SK-N-SH (cell line): ENCODE data around the gene GANAB. TPM values are rescaled to one million over a fixed set of nuclear protein-coding genes. Genes with fewer than 3 reads are reported as not detected.

Experiments
- CTCF ChIA-PET: fragments of 300-600, 350-600 bp; formaldehyde crosslinking; extraction: SDS; loops from one replicate; lab custom pipeline; 2021; lab: Yijun Ruan, JAX
- POLR2A ChIA-PET: fragments of 350-600 bp; sonication (Branson Sonifier 250); formaldehyde crosslinking; extraction: SDS; loops from one replicate; lab custom pipeline; 2020; ENCODE audit warnings: antibody characterized with exemption, inconsistent platforms; lab: Yijun Ruan, JAX
- DNase-seq: peaks from one replicate; pipeline ENCODE4 v3.0.0; 2012
- H2AFZ ChIP-seq: fragments of 200-600 bp; sonication (generic); 2 replicates; pipeline ENCODE4 v1.8.1; 2016; ENCODE audit warnings: antibody characterized with exemption, mild to moderate bottlenecking, low read depth
- H3F3A ChIP-seq: fragments of 200-600 bp; sonication (generic); replicated peaks from 2 replicates; pipeline ENCODE3; 2016; ENCODE audit warnings: antibody characterized with exemption, mild to moderate bottlenecking; ENCODE audit not compliant: insufficient read depth
- H3K27ac ChIP-seq, 2 experiments: fragments of 200-500 bp in 1 of 2; fragments of 200-600 bp in 1 of 2; sonication (Bioruptor generic) in 1 of 2; sonication (generic), shearing (Covaris generic) in 1 of 2; 2 replicates each; pipeline versions ENCODE4 v1.5.1 to v1.6.1; 2014 to 2016; ENCODE audit warnings: low read depth in 2 of 2, inconsistent platforms in 1 of 2, low read length in 1 of 2, mild to moderate bottlenecking in 1 of 2, mixed read lengths in 1 of 2
- H3K27me3 ChIP-seq: fragments of 200-600 bp; sonication (generic), shearing (Covaris generic); 2 replicates; pipeline ENCODE4 v1.6.1; 2016; ENCODE audit warnings: mixed run types; ENCODE audit not compliant: insufficient read depth
- H3K36me3 ChIP-seq, 2 experiments: fragments of 200-500 bp in 1 of 2; fragments of 200-600 bp in 1 of 2; sonication (Bioruptor generic) in 1 of 2; sonication (generic) in 1 of 2; replicated peaks in 1 of 2; 2 replicates each; pipeline versions ENCODE3 to v1.5.1; 2014 to 2016; ENCODE audit warnings: low read length in 1 of 2, mild to moderate bottlenecking in 1 of 2; ENCODE audit not compliant: insufficient read depth in 2 of 2, control insufficient read depth in 1 of 2
- H3K4me1 ChIP-seq, 2 experiments: fragments of 200-500 bp in 1 of 2; fragments of 200-600 bp in 1 of 2; sonication (Bioruptor generic) in 1 of 2; sonication (generic), shearing (Covaris generic) in 1 of 2; 2 replicates each; pipeline versions ENCODE4 v1.5.1 to v1.6.1; 2014 to 2016; ENCODE audit warnings: low read depth in 1 of 2, low read length in 1 of 2, mixed run types in 1 of 2; ENCODE audit not compliant: insufficient read depth in 2 of 2, control insufficient read depth in 1 of 2
- H3K4me2 ChIP-seq: fragments of 200-600 bp; sonication (generic), shearing (Covaris generic); 2 replicates; pipeline ENCODE4 v1.6.1; 2017; ENCODE audit warnings: mixed run types
- H3K4me3 ChIP-seq, 2 experiments: fragments of 200-500 bp in 1 of 2; fragments of 200-600 bp in 1 of 2; sonication (Bioruptor generic) in 1 of 2; sonication (generic), shearing (Covaris generic) in 1 of 2; 2 replicates each; pipeline versions ENCODE4 v1.5.1 to v1.8.1; 2014 to 2016; ENCODE audit warnings: low read depth in 2 of 2, inconsistent platforms in 1 of 2, low read length in 1 of 2, mild to moderate bottlenecking in 1 of 2, mixed read lengths in 1 of 2, moderate library complexity in 1 of 2
- H3K79me2 ChIP-seq: fragments of 200-600 bp; sonication (generic); 2 replicates; pipeline ENCODE4 v1.8.1; 2017; ENCODE audit warnings: mild to moderate bottlenecking; ENCODE audit not compliant: insufficient read depth
- H3K9ac ChIP-seq: fragments of 200-600 bp; sonication (generic); 2 replicates; pipeline ENCODE4 v1.6.1; 2017; ENCODE audit warnings: mixed run types
- H3K9me2 ChIP-seq: fragments of 200-600 bp; sonication (generic); 2 replicates; pipeline ENCODE4 v1.6.1; 2017; ENCODE audit warnings: mixed run types
- H3K9me3 ChIP-seq: fragments of 200-600 bp; sonication (generic); 2 replicates; pipeline ENCODE4 v1.6.1; 2017; ENCODE audit warnings: mixed run types, mild to moderate bottlenecking, moderate library complexity
- H4K20me1 ChIP-seq: fragments of 200-600 bp; sonication (generic); 2 replicates; pipeline ENCODE4 v1.6.1; 2017; ENCODE audit warnings: mild to moderate bottlenecking, mixed run types; ENCODE audit not compliant: insufficient read depth
- EZH2phosphoT487 ChIP-seq: fragments of 200-600 bp; sonication (generic); IDR thresholded peaks from 2 replicates; pipeline ENCODE4 v1.6.1; 2017; ENCODE audit warnings: low read depth, mixed run types, mild to moderate bottlenecking, antibody characterized with exemption, moderate library complexity, borderline replicate concordance
- FOXJ3 ChIP-seq: sonication (generic); formaldehyde crosslinking; IDR thresholded peaks from 2 replicates; pipeline ENCODE4 v1.5.1; 2020; ENCODE audit warnings: mild to moderate bottlenecking, missing genetic modification reagents
- FOXM1 ChIP-seq: IDR thresholded peaks from 2 replicates; pipeline ENCODE4 v1.4.0; 2012; ENCODE audit warnings: low read depth, mild to moderate bottlenecking
- GABPA ChIP-seq: IDR thresholded peaks from 2 replicates; pipeline ENCODE4 v1.4.0; 2012; ENCODE audit warnings: low read depth, mild to moderate bottlenecking
- GATA2 ChIP-seq: sonication (generic); formaldehyde crosslinking; IDR thresholded peaks from 2 replicates; pipeline ENCODE4 v1.5.0; 2020; ENCODE audit warnings: mild to moderate bottlenecking, missing genetic modification reagents
- JUND ChIP-seq: IDR thresholded peaks from 2 replicates; pipeline ENCODE4 v1.4.0; 2012
- MEF2A ChIP-seq: IDR thresholded peaks from 2 replicates; pipeline ENCODE4 v1.4.0; 2012; ENCODE audit warnings: low read depth, borderline replicate concordance
- MXI1 ChIP-seq: IDR thresholded peaks from 2 replicates; pipeline ENCODE4 v1.6.1; 2012; ENCODE audit warnings: mild to moderate bottlenecking, low read depth, low read length, improper control_type of control experiment
- NFIC ChIP-seq: IDR thresholded peaks from 2 replicates; pipeline ENCODE4 v1.4.0; 2012; ENCODE audit warnings: borderline replicate concordance
- NRF1 ChIP-seq: IDR thresholded peaks from 2 replicates; pipeline ENCODE4 v1.6.1; 2012; ENCODE audit warnings: low read depth, mild to moderate bottlenecking, low read length
- POLR2AphosphoS5 ChIP-seq: IDR thresholded peaks from 2 replicates; pipeline ENCODE4 v1.6.1; 2012; ENCODE audit warnings: low read depth, low read length
- RAD21 ChIP-seq: IDR thresholded peaks from 2 replicates; pipeline ENCODE4 v1.6.1; 2012; ENCODE audit warnings: mild to moderate bottlenecking, low read length
- RFX5 ChIP-seq: IDR thresholded peaks from 2 replicates; pipeline ENCODE4 v1.6.1; 2012; ENCODE audit warnings: mild to moderate bottlenecking, improper control_type of control experiment, low read length
- SIN3A ChIP-seq: IDR thresholded peaks from 2 replicates; pipeline ENCODE4 v1.6.1; 2012; ENCODE audit warnings: low read depth, mild to moderate bottlenecking, low read length, moderate library complexity, borderline replicate concordance
- TAF1 ChIP-seq: IDR thresholded peaks from 2 replicates; pipeline ENCODE4 v1.6.1; 2012; ENCODE audit warnings: low read depth, mild to moderate bottlenecking, low read length, moderate library complexity, borderline replicate concordance
- TEAD4 ChIP-seq: IDR thresholded peaks from 2 replicates; pipeline ENCODE4 v1.4.0; 2012; ENCODE audit warnings: mild to moderate bottlenecking, borderline replicate concordance; ENCODE audit not compliant: insufficient read depth
- WGBS: methylation state at CpG from one replicate; pipeline ENCODE4 v1.1.6; 2017; ENCODE audit warnings: low lambda C conversion rate; 5-methylcytosine and 5-hydroxymethylcytosine counted together
- polyA plus RNA-seq, 3 experiments: library from polyadenylated mRNA; depleted of rRNA; stranded (reverse); fragments of >200 nt; gene quantifications; 2 replicates each; pipeline ENCODE4 v1.2.3, GENCODE V29; 2012
- TF ChIP-seq, protein P1 (sequence below): fragments of 150-350 bp; IDR thresholded peaks from 2 replicates; pipeline ENCODE4 v1.6.1; 2017; ENCODE audit warnings: antibody characterized with exemption, low read length, low read depth, borderline replicate concordance
- TF ChIP-seq, protein P2 (sequence below): IDR thresholded peaks from 2 replicates; pipeline ENCODE4 v1.4.0; 2012; ENCODE audit warnings: low read depth, borderline replicate concordance

GANAB gene
- polyA plus RNA-seq, 1 of the 3 experiments (the other 2 are of a cell fraction): 275 TPM

DNA sequence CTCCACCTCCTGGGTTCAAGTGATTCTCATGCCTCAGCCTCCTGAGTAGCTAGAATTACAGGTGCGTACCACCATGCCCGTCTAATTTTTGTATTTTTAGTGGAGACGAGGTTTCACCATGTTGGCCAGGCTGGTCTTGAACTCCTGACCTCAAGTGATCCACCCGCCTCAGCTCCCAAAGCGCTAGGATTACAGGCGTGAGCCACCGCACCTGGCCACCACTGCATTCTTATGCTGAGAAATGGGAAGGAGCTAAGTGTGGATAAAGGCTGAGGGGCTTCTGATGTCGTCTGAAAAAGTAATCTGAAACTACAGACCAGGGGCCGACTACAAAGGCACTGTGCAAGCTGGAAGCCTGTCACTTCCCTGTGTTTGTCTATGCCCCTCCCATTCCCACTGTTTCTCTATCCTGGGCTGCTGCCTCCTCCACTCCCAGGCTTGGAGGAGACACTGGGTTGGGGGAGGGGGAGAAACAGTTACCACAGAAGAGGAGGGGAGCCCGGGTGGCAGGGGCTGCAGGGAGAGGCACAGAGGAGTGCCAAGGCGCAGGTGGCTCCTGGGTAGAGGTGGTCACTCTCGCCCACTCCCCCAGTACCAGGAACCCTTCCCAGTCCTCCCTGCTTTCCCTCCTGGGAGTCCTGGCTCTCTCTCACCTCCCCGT is 41.8 kb downstream of the GANAB start:
- Histone ChIP-seq H3K4me3 (no peak overlapping the region), H3K9me3 (no peaks in the 10 kb centered on the region), H3K4me1 (peaks cover 7 to 13% of the 10 kb centered on the region in 2 experiments; a peak in 3 of 4 replicates), H3K36me3 (peaks cover 12 to 26% of the 10 kb centered on the region in 2 experiments), H3K9me2 (no peaks in the 10 kb centered on the region), H3K27ac (no peak overlapping the region), H3K9ac (no peak overlapping the region), H3K27me3 (no peaks in the 10 kb centered on the region), H4K20me1 (no peaks in the 10 kb centered on the region), H3K4me2 (no peak overlapping the region), H3F3A (peaks cover 6% of the 10 kb centered on the region), H2AFZ (no peak overlapping the region), H3K79me2 (peaks cover 19% of the 10 kb centered on the region)
- WGBS: 91% methylated on average over 13 of the region's 13 CpGs
- TF ChIP-seq POLR2AphosphoS5 (no peak), FOXJ3 (CRISPR knock-in tag) (no peak), GABPA (no peak), RFX5 (no peak), JUND (no peak), TAF1 (no peak)
- TF ChIP-seq, protein P1, sequence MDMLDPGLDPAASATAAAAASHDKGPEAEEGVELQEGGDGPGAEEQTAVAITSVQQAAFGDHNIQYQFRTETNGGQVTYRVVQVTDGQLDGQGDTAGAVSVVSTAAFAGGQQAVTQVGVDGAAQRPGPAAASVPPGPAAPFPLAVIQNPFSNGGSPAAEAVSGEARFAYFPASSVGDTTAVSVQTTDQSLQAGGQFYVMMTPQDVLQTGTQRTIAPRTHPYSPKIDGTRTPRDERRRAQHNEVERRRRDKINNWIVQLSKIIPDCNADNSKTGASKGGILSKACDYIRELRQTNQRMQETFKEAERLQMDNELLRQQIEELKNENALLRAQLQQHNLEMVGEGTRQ: no peak
- TF ChIP-seq, protein P2, sequence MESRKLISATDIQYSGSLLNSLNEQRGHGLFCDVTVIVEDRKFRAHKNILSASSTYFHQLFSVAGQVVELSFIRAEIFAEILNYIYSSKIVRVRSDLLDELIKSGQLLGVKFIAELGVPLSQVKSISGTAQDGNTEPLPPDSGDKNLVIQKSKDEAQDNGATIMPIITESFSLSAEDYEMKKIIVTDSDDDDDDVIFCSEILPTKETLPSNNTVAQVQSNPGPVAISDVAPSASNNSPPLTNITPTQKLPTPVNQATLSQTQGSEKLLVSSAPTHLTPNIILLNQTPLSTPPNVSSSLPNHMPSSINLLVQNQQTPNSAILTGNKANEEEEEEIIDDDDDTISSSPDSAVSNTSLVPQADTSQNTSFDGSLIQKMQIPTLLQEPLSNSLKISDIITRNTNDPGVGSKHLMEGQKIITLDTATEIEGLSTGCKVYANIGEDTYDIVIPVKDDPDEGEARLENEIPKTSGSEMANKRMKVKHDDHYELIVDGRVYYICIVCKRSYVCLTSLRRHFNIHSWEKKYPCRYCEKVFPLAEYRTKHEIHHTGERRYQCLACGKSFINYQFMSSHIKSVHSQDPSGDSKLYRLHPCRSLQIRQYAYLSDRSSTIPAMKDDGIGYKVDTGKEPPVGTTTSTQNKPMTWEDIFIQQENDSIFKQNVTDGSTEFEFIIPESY: no peak
- DNase-seq: no peak
- CTCF ChIA-PET: interaction anchor here (0.6 to 1.9 kb wide), 2 partner anchors 7 to 209 kb away, joined by 4 to 18 read pairs; partner anchors contain the start of gene EML3
- POLR2A ChIA-PET: no interaction called here

DNA sequence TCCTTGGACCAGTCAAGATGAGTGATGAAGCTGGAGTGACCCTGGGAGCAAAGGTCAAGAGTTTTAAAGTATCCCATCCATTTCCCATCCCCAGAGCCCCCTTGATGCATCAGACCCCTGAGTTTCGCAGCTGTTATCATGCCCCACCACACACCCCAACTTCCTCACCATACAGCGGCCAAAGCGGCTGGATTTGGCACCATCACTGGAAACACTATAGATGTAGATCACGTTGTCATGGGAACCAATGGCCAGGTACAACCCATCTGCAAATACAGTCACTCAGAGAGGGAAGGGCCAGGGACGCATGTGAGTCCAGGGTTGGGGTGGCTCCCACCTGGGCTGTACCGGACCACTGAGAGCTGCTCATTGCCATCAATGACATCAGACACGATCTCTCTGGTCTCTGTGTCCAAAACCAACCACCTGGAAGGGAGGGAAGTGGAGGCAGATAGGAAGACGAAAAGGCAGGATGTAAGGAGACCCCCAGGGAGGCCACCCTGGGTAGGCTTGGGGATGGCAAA is 42.6 kb downstream of the GANAB start:
- Histone ChIP-seq H3K27me3 (no peaks in the 10 kb centered on the region), H3K9me2 (no peaks in the 10 kb centered on the region), H3K4me3 (no peak overlapping the region), H3K9ac (no peak overlapping the region), H3K27ac (no peak overlapping the region), H3K4me1 (peaks cover 9 to 18% of the 10 kb centered on the region in 2 experiments; a peak in 3 of 4 replicates), H3F3A (peaks cover 7% of the 10 kb centered on the region), H3K79me2 (peaks cover 27% of the 10 kb centered on the region), H3K9me3 (no peaks in the 10 kb centered on the region), H2AFZ (no peak overlapping the region), H3K4me2 (no peak overlapping the region), H3K36me3 (peaks cover 13 to 26% of the 10 kb centered on the region in 2 experiments), H4K20me1 (no peaks in the 10 kb centered on the region)
- DNase-seq: no peak
- WGBS: 99% methylated on average over 8 of the region's 8 CpGs
- ChIA-PET POLR2A (interaction anchor here (0.6 to 4.2 kb wide), 2 partner anchors 8 to 12 kb away, joined by 3 to 59 read pairs; partner anchors contain the start of genes EML3 and TUT1), CTCF (interaction anchor here (1.9 kb wide), 1 partner anchor 8 kb away, joined by 18 read pairs; the partner anchor contains the start of gene EML3)
- TF ChIP-seq MEF2A (no peak), FOXM1 (no peak), TAF1 (no peak), NFIC (no peak), EZH2phosphoT487 (no peak), RAD21 (no peak), NRF1 (no peak), FOXJ3 (CRISPR knock-in tag) (no peak), MXI1 (no peak), POLR2AphosphoS5 (no peak), TEAD4 (no peak), GABPA (no peak), SIN3A (no peak), GATA2 (CRISPR knock-in tag) (no peak)
- TF ChIP-seq, protein P1: no peak
